A549 (cell line): ENCODE data around the gene PKHD1. TPM values are rescaled to one million over a fixed set of nuclear protein-coding genes. Genes with fewer than 3 reads are reported as not detected.

Experiments used
- ATAC-seq, 2 experiments: fragments of 200-7000 bp in 1 of 2; fragments of >200 bp in 1 of 2; cut with Nextera tagmentation in 1 of 2; cut with Tn5 transposase in 1 of 2; 3 replicates each; pipeline versions ENCODE4 v1.8.0 to v1.9.1; 2018 to 2020; ENCODE audit warnings: mild to moderate bottlenecking in 1 of 2, moderate library complexity in 1 of 2
- CTCF ChIA-PET: fragments of 300-600 bp; sonication (Branson Sonifier 250); formaldehyde crosslinking; extraction: SDS; loops from one replicate; lab custom pipeline; 2021; ENCODE audit warnings: antibody characterized with exemption, inconsistent platforms; lab: Yijun Ruan, JAX
- POLR2A ChIA-PET: fragments of 350-600 bp; formaldehyde crosslinking; extraction: SDS; loops from one replicate; lab custom pipeline; 2021; ENCODE audit warnings: antibody characterized with exemption, inconsistent platforms; lab: Yijun Ruan, JAX
- DNase-seq, 2 experiments: peaks; one replicate each; pipeline versions ENCODE4 v3.0.0 to v3.0.0-alpha.2; 2011 to 2016; ENCODE audit warnings: low read depth in 1 of 2, low spot score in 1 of 2
- FAIRE-seq: peaks from 2 replicates; lab custom pipeline; 2011; peaks lifted over from hg19 to GRCh38; lab: Jason Lieb, UNC
- H3K27ac ChIP-seq, 2 experiments: fragments of >200 bp; sonication (Bioruptor Twin); formaldehyde crosslinking; 3 replicates each; pipeline ENCODE4 v1.5.1; 2016 to 2017
- H3K4me1 ChIP-seq: fragments of >200 bp; sonication (Bioruptor Twin); formaldehyde crosslinking; 3 replicates; pipeline ENCODE4 v1.6.1; 2016
- H3K4me2 ChIP-seq: fragments of >200 bp; sonication (Bioruptor Twin); formaldehyde crosslinking; 3 replicates; pipeline ENCODE4 v1.6.1; 2016
- H3K4me3 ChIP-seq: fragments of >200 bp; sonication (Bioruptor Twin); formaldehyde crosslinking; 3 replicates; pipeline ENCODE4 v1.5.1; 2016
- H3K9me3 ChIP-seq: fragments of >200 bp; sonication (Bioruptor Twin); formaldehyde crosslinking; 3 replicates; pipeline ENCODE4 v1.6.1; 2016
- BHLHE40 ChIP-seq: IDR thresholded peaks from 2 replicates; pipeline ENCODE4 v1.6.1; 2012; ENCODE audit warnings: low read depth, low read length, inconsistent platforms
- CBX2 ChIP-seq: fragments of 200-600 bp; sonication (generic); IDR thresholded peaks from 2 replicates; pipeline ENCODE4 v1.6.1; 2016; ENCODE audit warnings: low read depth, mild to moderate bottlenecking, borderline replicate concordance
- CEBPB ChIP-seq, 2 experiments: fragments of >200 bp in 1 of 2; sonication (Bioruptor Twin) in 1 of 2; formaldehyde crosslinking in 1 of 2; IDR thresholded peaks; 2 replicates each; pipeline ENCODE4 v1.6.1; 2012 to 2016
- EHMT2 ChIP-seq: fragments of 200-600 bp; sonication (generic); IDR thresholded peaks from 2 replicates; pipeline ENCODE4 v1.6.1; 2016; ENCODE audit warnings: antibody characterized with exemption, low read depth, mild to moderate bottlenecking, moderate library complexity
- EP300 ChIP-seq, 2 experiments: fragments of >200 bp; sonication (Bioruptor Twin); formaldehyde crosslinking; IDR thresholded peaks; 2 replicates in 1 of 2; 3 replicates in 1 of 2; pipeline ENCODE4 v1.6.1; 2016 to 2017
- FOSB ChIP-seq: fragments of 250-450 bp; sonication (Bioruptor Pico); IDR thresholded peaks from 2 replicates; pipeline ENCODE4 v1.5.0; 2020; ENCODE audit warnings: mild to moderate bottlenecking, moderate library complexity
- FOXS1 ChIP-seq: fragments of 250-450 bp; sonication (Bioruptor Pico); IDR thresholded peaks from 2 replicates; pipeline ENCODE4 v1.5.0; 2020; ENCODE audit warnings: mild to moderate bottlenecking, moderate library complexity
- HES2 ChIP-seq: fragments of >200 bp; sonication (Bioruptor Twin); formaldehyde crosslinking; IDR thresholded peaks from 2 replicates; pipeline ENCODE4 v1.6.1; 2016
- JUN ChIP-seq, 2 experiments: fragments of >200 bp; sonication (Bioruptor Twin); formaldehyde crosslinking; IDR thresholded peaks; 2 replicates in 1 of 2; 3 replicates in 1 of 2; pipeline ENCODE4 v1.6.1; 2016 to 2017
- KDM5A ChIP-seq: fragments of 200-600 bp; sonication (generic); IDR thresholded peaks from 2 replicates; pipeline ENCODE4 v1.6.1; 2016; ENCODE audit warnings: antibody characterized with exemption, mild to moderate bottlenecking
- MAZ ChIP-seq: fragments of 150-350 bp; IDR thresholded peaks from 2 replicates; pipeline ENCODE4 v1.6.1; 2014; ENCODE audit warnings: antibody characterized with exemption, low read depth, low read length, borderline replicate concordance
- MYC ChIP-seq: IDR thresholded peaks from 2 replicates; pipeline ENCODE4 v1.6.1; 2012; ENCODE audit warnings: mild to moderate bottlenecking, inconsistent platforms, low read length, improper control_type of control experiment, borderline replicate concordance
- NPAS2 ChIP-seq: fragments of 250-450 bp; sonication (Bioruptor Pico); IDR thresholded peaks from 2 replicates; pipeline ENCODE4 v1.8.0; 2022; ENCODE audit warnings: mild to moderate bottlenecking, moderate library complexity, borderline replicate concordance
- NR3C1 ChIP-seq: fragments of >200 bp; sonication (Bioruptor Twin); formaldehyde crosslinking; IDR thresholded peaks from 3 replicates; pipeline ENCODE4 v1.6.1; 2017
- RARB ChIP-seq: fragments of 250-450 bp; sonication (Bioruptor Pico); IDR thresholded peaks from 2 replicates; pipeline ENCODE4 v1.8.0; 2021; ENCODE audit warnings: mild to moderate bottlenecking, moderate library complexity
- RCOR1 ChIP-seq: fragments of 150-350 bp; IDR thresholded peaks from 2 replicates; pipeline ENCODE4 v1.6.1; 2014; ENCODE audit warnings: antibody characterized with exemption, low read length, low read depth
- RNF2 ChIP-seq: fragments of 200-600 bp; sonication (generic); IDR thresholded peaks from 2 replicates; pipeline ENCODE4 v1.6.1; 2016; ENCODE audit warnings: low read depth, mild to moderate bottlenecking, antibody characterized with exemption, moderate library complexity, borderline replicate concordance
- SMC3 ChIP-seq: fragments of >200 bp; sonication (Bioruptor Twin); formaldehyde crosslinking; IDR thresholded peaks from 3 replicates; pipeline ENCODE4 v1.6.1; 2018; ENCODE audit warnings: inconsistent platforms
- TFCP2L1 ChIP-seq: fragments of 250-450 bp; sonication (Bioruptor Pico); IDR thresholded peaks from 2 replicates; pipeline ENCODE4 v1.5.0; 2021; ENCODE audit warnings: mild to moderate bottlenecking
- ZSCAN20 ChIP-seq: fragments of 250-450 bp; sonication (Bioruptor Pico); IDR thresholded peaks from 2 replicates; pipeline ENCODE4 v1.8.0; 2022; ENCODE audit warnings: mild to moderate bottlenecking, moderate library complexity
- WGBS: methylation state at CpG from one replicate; pipeline ENCODE4 v1.1.6; 2017; ENCODE audit errors: missing lambda C conversion rate; 5-methylcytosine and 5-hydroxymethylcytosine counted together
- polyA plus RNA-seq, 4 experiments: library from polyadenylated mRNA; depleted of rRNA in 3 of 4; stranded (reverse); fragments of >200 nt; fragmentation: RNase III in 1 of 4; extraction: RNeasy Plus Mini Kit Qiagen cat#74134 plus additional on column Dnase treatment in 1 of 4; gene quantifications; 2 replicates in 3 of 4; 3 replicates in 1 of 4; pipeline ENCODE4 v1.2.3, GENCODE V29; 2011 to 2017
- TF ChIP-seq, protein P1 (sequence below): fragments of 450-650 bp; IDR thresholded peaks from 2 replicates; pipeline ENCODE4 v1.6.1; 2014; ENCODE audit warnings: antibody characterized with exemption
- TF ChIP-seq, protein P2 (sequence below): fragments of >200 bp; sonication (Bioruptor Twin); formaldehyde crosslinking; IDR thresholded peaks from 3 replicates; pipeline ENCODE4 v1.6.1; 2016
- TF ChIP-seq, protein P3 (sequence below): fragments of 250-450 bp; sonication (Bioruptor Pico); IDR thresholded peaks from 2 replicates; pipeline ENCODE4 v1.5.0; 2021; ENCODE audit warnings: mild to moderate bottlenecking, moderate library complexity, borderline replicate concordance
- TF ChIP-seq, protein P4 (sequence below): fragments of >200 bp; sonication (Bioruptor Twin); formaldehyde crosslinking; IDR thresholded peaks from 3 replicates; pipeline ENCODE4 v1.5.1; 2016

Gene PKHD1
- polyA plus RNA-seq, 2 of the 4 experiments (the other 2 are of a cell fraction), result not detected

- POLR2A ChIA-PET, result no interaction called here
- ATAC-seq, result no peak
- WGBS, result 2% methylated on average over 2 of the region's 2 CpGs
Observed at GRCh38 chr6:51885957-51886356, 201.5 kb downstream of the PKHD1 start.

GRCh38 chr6:51868591-51869355, 218.6 kb downstream of the PKHD1 start:
- DNase-seq (no peak), FAIRE-seq (no peak), ATAC-seq (no peak)
- ChIA-PET CTCF (no interaction called here), POLR2A (no interaction called here)
- Histone ChIP-seq H3K9me3 (no peaks in the 10 kb centered on the region), H3K4me2 (no peak overlapping the region), H3K4me1 (no peaks in the 10 kb centered on the region), H3K27ac (no peak overlapping the region), H3K4me3 (no peak overlapping the region)
- TF ChIP-seq, protein P1, sequence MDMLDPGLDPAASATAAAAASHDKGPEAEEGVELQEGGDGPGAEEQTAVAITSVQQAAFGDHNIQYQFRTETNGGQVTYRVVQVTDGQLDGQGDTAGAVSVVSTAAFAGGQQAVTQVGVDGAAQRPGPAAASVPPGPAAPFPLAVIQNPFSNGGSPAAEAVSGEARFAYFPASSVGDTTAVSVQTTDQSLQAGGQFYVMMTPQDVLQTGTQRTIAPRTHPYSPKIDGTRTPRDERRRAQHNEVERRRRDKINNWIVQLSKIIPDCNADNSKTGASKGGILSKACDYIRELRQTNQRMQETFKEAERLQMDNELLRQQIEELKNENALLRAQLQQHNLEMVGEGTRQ, result no peak
- TF ChIP-seq NPAS2 (CRISPR knock-in tag) (no peak), MAZ (no peak), JUN (IDR thresholded peaks at IDR 0.05) (no peak), CEBPB (IDR thresholded peaks at IDR 0.05) (no peak), SMC3 (no peak), RARB (CRISPR knock-in tag) (no peak), NR3C1 (no peak), RCOR1 (no peak), HES2 (no peak), EHMT2 (no peak), TFCP2L1 (CRISPR knock-in tag) (no peak), FOSB (CRISPR knock-in tag) (no peak), CBX2 (no peak), KDM5A (no peak), RNF2 (no peak), FOXS1 (CRISPR knock-in tag) (no peak), ZSCAN20 (CRISPR knock-in tag) (no peak)
- TF ChIP-seq, protein P2, sequence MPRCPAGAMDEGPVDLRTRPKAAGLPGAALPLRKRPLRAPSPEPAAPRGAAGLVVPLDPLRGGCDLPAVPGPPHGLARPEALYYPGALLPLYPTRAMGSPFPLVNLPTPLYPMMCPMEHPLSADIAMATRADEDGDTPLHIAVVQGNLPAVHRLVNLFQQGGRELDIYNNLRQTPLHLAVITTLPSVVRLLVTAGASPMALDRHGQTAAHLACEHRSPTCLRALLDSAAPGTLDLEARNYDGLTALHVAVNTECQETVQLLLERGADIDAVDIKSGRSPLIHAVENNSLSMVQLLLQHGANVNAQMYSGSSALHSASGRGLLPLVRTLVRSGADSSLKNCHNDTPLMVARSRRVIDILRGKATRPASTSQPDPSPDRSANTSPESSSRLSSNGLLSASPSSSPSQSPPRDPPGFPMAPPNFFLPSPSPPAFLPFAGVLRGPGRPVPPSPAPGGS, result no peak
- TF ChIP-seq, protein P3, sequence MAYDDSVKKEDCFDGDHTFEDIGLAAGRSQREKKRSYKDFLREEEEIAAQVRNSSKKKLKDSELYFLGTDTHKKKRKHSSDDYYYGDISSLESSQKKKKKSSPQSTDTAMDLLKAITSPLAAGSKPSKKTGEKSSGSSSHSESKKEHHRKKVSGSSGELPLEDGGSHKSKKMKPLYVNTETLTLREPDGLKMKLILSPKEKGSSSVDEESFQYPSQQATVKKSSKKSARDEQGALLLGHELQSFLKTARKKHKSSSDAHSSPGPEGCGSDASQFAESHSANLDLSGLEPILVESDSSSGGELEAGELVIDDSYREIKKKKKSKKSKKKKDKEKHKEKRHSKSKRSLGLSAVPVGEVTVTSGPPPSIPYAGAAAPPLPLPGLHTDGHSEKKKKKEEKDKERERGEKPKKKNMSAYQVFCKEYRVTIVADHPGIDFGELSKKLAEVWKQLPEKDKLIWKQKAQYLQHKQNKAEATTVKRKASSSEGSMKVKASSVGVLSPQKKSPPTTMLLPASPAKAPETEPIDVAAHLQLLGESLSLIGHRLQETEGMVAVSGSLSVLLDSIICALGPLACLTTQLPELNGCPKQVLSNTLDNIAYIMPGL (CRISPR knock-in tag), result no peak

More at GRCh38 chr6:51885957-51886356, 201.5 kb downstream of the PKHD1 start:
- H3K9me3 ChIP-seq, result no peaks in the 10 kb centered on the region
- no peaks in the 10 kb centered on the region for H3K4me1 ChIP-seq
- no peak for TF ChIP-seq FOSB (CRISPR knock-in tag)
- no peak for TF ChIP-seq MYC
- TF ChIP-seq BHLHE40, result no peak
- TF ChIP-seq SMC3, result no peak
- TF ChIP-seq EP300 (IDR thresholded peaks at IDR 0.05), result no peak
- TF ChIP-seq, protein P4, sequence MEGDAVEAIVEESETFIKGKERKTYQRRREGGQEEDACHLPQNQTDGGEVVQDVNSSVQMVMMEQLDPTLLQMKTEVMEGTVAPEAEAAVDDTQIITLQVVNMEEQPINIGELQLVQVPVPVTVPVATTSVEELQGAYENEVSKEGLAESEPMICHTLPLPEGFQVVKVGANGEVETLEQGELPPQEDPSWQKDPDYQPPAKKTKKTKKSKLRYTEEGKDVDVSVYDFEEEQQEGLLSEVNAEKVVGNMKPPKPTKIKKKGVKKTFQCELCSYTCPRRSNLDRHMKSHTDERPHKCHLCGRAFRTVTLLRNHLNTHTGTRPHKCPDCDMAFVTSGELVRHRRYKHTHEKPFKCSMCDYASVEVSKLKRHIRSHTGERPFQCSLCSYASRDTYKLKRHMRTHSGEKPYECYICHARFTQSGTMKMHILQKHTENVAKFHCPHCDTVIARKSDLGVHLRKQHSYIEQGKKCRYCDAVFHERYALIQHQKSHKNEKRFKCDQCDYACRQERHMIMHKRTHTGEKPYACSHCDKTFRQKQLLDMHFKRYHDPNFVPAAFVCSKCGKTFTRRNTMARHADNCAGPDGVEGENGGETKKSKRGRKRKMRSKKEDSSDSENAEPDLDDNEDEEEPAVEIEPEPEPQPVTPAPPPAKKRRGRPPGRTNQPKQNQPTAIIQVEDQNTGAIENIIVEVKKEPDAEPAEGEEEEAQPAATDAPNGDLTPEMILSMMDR, result no peak
- TF ChIP-seq HES2, result no peak
- no peak overlapping the region for H3K27ac ChIP-seq
- CTCF ChIA-PET, result no interaction called here
- no peak for DNase-seq
- no peak overlapping the region for H3K4me2 ChIP-seq
- H3K4me3 ChIP-seq, result no peak overlapping the region
- FAIRE-seq, result no peak
